ENCODE data around the gene NLRC3.
A peak's percentile ranks its signal among the peaks of the same experiment; 100 is the strongest.

Gene NLRC3

DNA sequence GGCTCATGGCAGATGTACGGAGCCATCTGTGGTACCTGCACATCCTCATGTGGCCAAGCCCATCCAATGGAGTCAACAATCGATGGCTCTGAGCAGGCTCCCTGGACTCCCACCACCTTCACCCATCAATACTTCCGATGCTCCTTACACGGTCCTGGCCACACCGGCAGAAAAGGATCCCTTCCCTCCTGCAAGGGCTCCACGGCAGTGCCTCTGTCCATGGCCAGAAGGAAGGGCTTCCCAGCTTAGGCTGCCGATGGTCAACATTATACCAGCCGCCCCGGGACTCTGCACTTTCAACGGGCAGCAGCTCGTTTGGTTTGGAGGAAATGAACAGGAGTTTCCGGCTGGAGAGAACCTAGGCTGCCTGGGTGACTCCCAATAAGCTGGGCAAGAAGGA, 21.0 kb upstream of the NLRC3 start:
- no peak for DNase-seq (ENCODE audit: low read depth, low spot score)

DNA sequence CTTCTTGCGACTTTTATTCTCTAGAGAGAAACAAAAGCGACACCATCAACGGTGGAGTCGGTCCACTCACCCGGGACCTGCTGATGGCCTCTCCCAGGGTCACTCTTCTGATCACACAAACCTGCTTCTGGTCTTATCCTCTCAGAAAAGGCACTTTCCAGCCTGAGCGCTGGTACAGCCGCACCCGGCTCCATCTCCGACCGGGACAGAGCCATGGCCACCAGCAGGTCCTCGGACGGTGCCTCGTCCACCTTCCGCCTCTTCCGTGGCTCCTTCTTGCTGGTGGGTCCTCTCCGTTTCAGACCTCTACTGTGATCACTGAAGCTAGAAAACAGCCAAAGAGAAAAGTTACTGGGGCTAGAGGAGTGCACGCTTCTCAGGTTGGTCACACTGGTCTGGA, 20.5 kb upstream of the NLRC3 start:
- no peak for DNase-seq (ENCODE audit: low read depth, low spot score)

DNA sequence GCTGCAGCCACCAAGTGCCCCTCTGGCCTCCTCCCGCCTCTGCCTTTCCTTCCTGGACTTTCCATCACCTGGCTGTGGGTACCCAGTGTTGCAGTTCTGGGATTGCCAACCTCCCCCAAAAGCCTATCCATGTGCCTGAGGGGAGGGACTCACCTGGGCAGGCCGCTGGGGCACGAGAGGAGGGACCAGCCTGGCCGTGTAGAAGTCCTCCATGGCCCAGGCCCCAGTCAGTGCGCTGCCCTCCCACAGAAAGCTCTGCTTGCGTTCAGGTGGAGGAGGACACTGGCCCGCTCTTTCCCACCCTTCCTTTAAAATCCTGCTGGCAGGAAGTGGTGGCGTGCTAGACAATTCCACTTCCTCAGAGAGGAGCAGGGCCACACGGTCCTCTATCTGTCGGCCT, 20.0 kb upstream of the NLRC3 start:
- DNase-seq (ENCODE audit: low read depth, low spot score): no peak

DNA sequence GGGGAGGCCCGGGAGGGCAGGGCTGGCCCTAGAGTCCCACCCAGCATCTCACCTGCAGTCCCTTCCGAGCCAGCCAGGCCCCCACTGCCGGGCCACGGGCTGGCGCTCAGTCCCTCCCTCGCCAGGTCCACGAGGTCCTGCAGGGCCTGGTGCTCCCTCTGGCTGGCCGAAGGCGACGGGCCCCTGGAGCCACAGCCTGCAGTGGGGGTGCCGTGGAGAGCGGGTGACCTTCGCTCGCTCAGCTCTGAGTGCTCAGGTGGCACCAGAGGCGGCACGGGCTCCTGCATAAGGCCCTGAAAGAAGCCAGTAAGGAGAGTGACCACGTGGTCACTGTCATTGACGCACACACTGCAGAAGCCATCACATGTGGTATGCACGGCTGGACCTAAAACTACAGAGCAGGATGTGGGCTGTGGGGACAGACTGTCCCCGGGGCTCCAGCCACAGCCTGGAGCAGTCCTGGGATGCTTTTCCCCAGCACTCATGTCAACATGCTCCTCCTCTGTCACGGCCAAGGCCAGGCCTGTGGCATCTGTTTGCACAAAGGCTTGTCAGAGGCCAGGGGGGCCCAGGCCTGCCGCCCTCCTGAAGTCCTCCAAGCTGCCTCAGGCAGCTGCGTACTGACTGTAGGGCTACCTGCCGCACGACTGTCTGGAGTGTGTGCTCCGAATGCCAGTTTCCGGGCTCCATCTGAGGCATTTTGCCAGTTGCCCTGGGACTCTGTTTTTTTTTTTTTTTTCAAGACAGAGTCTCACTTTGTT, 19.1 kb upstream of the NLRC3 start:
- DNase-seq (ENCODE audit: low read depth, low spot score): no peak

DNA sequence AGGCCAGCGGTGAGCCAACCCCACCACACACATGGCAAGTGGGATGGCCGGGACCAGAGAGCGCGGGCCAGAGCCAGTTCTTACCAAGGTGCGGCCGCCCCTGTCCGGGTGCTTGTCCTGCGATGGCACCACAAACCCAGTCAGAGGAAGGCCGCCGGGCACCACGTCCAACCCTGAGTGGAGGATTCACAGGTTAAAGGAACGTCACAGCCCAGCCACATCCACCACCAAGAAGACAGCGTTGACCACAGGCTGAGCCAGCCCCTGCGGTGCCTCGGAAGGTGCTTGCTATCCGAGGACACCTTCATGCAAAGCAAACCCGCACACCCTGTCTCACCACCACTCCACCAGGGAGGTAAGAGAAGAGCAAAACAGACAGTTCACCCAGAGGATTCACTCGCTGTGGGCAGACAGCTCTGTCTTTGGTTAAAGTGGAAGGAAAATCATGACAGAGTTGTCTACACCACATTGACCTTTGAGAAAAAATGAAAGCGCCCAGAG, 18.4 kb upstream of the NLRC3 start:
- DNase-seq (ENCODE audit: low read depth, low spot score): no peak

DNA sequence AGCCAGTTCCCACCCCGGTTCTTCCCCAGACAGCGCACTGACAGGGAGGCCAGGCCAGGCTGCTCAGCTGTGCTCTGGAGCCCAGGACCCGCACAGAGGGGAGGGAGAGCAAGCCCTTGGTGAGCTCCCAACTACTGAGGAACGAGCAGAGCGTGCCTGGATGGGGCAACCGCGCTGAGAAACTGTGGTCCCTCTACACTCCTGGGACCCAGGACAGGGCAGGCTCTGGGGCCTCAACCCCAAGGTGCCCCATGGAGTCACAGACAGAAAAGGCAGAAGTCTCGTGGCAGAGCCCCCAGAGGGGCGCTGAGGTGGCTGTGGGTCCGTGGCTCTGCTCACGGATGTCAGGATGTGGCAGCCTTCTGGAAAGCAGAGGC, 17.9 kb upstream of the NLRC3 start:
- DNase-seq (ENCODE audit: low read depth, low spot score): no peak

DNA sequence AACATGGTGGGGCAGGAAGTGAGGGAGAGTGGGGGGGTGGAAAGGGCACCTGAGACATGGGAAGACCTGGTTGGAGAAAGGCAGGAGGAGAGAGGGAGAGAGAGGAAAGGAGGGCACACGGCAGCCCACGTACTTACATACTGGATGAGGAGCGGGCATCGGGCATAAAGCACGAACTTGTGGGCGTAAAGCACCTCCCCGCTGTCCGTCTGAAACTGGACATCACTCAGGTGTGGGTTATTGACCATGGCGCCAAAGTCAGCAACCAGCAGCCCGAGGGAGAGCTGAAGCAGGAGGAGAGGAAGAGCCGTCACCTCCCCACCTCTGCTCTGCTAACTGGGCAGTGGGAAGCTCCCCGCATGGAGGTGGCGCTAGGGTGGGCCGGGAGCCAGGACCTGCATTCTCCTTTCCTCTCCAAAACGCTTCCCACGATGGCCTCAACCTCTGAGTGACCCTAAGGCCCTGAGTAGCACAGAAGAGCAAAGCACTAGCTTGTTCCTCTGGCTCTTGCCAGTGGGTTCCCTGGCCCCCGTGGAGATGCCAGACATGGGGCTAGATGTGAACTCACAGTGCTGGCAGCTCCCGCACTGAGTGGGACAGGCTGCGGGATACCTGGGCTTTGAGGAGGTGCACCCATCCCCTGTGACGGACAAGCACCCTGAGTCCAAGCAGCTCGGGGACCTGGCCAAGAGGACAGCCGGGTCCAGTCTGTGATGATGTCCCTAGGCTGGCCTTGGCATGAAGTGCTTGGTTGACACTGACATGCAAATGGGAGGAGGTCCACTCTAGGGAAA, 17.3 kb upstream of the NLRC3 start:
- no peak for DNase-seq (ENCODE audit: low read depth, low spot score)

DNA sequence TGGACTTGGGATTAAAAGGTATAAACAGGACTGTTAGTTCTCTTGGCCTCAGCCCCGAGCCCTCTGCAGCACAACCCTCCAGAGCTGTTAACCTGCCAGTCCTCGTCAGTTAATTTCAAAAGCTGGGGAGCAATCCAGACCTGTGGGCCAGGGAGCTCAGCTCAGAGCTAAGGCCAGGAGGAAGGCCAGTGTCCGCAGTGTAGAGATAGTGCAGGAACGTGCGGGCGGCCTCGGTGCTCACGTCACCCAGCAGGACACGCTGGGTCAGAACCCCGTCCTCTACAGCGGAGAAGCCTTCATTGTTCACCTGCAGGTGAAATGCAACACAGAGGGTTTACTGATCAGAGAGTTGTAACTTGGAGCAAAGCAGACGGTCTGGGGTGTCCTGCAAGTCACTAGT, 15.4 kb upstream of the NLRC3 start:
- DNase-seq (ENCODE audit: low read depth, low spot score): no peak

DNA sequence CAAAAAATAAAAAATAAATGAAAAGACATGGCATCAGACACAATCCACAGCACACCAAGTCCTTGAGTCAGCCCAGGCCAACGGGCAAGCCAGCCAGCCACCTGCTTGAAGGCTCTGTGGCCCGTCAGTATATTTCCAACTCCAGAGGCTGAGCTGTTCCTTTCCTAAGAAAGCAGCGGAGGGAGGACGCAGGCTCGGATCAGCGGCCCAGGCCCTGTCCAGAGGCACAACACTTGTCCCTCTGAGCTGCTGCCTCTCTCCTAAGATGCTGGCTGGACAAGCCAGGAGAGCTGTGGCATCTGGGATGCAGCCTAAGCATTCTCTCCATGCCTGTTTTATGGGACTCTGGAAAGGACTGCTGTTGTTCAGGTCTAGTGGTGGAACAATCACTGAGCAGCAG, 14.8 kb upstream of the NLRC3 start:
- no peak for DNase-seq (ENCODE audit: low read depth, low spot score)

DNA sequence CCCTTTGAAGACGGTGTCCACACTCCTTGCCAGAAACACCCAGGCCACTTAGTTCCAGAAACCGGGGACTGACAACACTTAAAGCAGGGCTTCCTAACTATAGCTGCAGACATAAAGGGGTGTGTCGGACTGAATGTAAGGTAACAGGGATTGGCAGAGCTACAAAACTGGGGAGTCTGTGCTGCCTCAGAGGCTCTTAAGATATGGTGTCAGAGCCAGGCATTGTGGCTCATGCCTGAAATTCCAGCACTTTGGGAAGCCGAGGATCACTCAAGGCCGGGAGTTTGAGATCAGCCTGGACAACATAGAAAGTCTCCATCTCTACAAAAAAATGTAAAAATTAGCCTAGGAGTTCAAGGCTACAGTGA, 14.2 kb upstream of the NLRC3 start:
- no peak for DNase-seq (ENCODE audit: low read depth, low spot score)

DNA sequence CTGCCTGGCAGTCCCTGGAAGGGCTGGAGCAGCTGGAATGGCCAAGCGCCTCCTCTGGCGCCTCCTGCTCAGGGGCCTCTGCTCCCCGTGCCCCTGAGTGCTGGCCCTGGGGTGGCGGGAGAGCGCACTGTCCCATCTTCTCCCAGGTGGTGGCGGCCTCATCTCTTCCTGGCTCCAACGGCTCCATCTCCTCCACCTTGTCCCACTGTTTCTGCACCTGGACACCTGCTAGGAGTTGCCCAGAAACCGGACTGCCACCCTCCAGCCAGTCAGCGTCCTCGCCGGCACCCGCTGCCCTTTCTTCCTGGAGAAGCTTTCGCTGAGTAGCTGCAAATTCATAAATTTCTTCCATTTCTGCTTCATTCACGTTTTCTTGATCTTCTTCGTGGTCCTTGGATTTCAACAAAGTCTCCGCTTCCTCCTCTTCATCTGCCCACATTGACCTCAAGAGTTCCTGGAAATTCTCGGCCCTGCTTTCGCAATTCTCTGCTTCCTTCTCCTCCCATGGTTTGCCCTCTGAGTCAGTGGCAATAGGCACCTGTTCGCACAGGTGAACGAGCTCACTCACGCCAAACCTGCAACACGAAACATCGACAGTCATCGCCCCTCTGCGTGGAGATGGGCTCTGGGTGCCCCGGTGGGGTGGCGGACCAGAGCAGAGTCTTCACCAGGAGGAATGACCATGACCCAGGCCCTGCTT, 13.7 kb upstream of the NLRC3 start:
- DNase-seq (ENCODE audit: low read depth, low spot score): no peak

DNA sequence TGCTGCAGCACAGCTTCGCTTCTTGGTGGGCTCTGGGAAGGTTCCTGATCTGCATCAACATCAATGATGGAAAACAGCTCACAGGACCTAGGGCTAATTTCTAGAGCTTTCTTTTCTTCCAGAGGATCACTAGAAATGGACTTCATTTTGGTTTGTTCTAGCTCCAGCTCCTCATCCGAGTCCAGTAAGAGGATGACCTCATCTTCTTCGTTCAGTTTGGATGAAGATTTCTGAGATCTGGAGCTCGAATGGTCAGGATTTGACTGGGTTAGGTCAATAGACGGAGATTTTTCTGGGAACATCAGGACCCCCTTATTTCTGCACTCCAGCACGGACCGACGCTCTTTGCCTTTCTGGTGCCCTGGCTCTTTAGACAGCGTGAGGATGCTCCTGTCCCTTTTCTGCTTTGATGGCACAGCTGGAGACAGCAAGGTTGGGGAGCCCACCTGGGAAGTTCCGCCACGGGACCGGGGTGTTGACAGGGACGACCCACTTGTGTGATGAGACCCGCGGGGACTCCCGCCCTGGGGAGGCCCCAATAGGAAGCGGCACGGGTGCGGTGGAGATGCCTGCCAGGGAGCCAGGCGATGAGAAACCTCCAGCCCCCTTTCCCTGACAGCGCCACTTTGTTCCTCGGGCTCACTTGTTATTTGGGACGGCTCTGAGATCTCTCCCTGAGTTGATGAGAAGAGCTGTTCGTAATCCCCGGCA, 12.9 kb upstream of the NLRC3 start:
- DNase-seq (ENCODE audit: low read depth, low spot score): no peak

DNA sequence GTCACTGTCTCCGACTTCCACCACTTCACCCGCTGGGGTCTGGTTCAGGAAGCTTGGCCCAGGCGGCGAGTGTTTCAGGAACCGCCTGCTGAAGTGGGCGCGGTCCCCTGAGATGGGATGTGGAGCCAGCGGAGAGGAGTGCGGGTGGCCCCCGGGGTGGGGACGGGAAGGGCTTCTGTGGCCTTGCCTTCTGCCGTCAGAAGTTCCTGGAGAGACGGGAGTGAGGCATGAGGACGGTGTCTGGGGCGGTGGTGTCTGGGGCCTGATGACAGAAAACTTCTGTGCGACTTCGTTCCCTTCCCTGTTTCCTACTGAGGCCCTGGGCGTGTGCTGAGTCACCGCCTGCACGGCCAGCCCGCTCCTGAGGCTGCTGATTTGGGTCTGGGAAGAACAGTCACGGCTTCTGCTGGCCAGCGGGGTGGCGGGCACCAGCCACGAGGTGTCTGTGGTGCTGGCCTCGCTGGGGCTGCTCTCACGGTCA, 12.3 kb upstream of the NLRC3 start:
- DNase-seq (ENCODE audit: low read depth, low spot score): peak; percentile 75

DNA sequence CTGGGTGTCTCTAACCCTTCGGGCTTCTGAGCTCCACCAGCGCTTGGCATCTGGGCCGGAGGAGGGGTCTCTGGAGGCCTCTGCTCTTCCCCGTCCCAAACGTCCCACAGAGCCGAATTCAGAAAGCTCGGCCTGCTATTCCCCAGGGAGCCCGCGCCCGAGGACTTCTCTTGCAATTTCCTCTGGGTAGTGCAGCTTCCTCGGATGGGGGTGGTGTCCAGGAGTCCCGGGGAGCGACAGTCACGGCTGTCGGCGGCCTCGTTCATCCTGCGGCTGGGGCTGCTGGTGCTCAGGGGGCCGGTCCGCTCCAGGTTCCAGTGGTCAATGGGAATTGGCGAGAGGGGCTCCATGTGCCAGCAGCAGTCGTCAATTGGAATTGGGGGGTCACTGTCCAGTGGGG, 11.8 kb upstream of the NLRC3 start:
- no peak for DNase-seq (ENCODE audit: low read depth, low spot score)

DNA sequence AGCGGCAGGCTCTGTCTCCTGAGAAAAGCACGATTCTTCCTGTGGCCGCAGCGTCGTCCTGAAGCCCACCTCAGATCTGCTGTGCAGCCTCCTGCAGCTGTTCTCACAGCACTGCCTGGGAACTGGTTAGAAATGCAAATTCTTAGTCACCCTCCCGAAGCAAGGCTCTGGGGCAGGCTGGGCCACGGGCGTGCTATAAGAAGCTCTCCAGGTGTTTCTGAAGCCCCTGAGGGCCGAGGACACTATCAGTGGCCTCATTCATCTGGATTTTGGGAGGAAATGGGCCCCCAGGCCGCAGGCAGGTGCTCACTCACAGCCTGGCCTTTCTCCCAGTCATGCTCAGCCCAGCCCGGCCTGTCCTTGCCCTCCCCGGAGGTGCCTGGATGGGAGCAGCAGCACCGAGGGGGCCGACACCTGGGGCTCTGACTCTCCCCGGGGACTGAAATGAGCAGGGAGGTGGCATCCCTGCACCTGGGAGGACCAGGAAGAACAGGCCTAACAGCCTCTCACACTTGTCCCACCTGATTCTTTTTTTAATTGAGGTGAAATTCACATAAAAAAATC, 10.4 kb upstream of the NLRC3 start:
- peak; percentile 87 for DNase-seq (ENCODE audit: low read depth, low spot score)

DNA sequence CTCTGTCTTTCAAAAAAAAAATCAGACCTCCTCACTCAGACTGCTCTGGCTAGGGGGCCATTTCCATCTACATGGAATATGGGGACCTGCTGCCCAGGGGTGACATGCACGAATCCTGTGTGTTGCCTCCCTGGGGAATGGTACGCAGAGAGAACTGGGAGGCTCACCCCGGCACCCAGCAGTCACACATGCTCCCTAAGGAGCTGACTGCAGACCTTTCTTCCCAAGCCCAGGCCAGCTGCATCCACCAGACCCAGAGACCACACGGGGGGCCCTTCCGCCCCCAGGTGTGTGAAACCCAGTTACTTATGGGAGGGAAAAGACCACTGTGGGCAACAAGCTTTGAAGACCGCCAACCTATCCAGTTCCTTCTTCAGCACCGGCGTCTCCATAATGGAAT, 7.2 kb upstream of the NLRC3 start:
- DNase-seq (ENCODE audit: low read depth, low spot score): no peak

DNA sequence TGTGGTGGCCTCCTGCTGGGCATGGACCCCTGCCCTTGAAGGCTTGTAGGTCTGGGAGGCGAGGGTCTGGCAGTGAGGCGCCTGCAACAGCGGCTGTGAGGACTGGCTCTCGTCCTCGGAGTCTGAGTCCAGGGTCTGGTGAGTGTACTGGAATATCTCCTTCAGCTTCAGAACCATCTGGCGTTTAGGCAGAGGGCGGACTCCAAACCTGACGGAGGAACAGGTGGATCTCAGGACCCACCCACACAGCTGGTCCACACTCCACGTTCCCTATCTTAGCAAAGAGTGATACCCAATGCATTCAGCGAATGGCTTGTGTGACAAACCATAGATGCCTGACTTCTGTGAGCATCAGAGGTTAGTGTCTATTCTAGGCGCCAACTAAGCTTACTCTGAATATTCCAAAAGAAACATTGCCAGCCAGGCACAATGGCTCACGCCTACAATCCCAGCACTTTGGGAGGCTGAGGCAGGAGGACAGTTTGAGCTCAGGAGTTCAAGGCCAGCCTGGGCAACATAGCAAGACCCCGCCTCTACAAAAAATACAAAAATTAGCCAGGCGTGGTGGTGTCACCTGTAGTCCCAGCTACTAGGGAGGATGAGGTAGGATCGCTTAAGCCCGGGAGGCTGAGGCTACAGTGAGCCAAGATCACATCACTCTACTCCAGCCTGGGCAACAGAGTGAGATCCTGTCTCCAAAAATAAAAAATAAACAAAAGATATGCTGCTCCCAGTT, 6.3 kb upstream of the NLRC3 start:
- no peak for DNase-seq (ENCODE audit: low read depth, low spot score)

DNA sequence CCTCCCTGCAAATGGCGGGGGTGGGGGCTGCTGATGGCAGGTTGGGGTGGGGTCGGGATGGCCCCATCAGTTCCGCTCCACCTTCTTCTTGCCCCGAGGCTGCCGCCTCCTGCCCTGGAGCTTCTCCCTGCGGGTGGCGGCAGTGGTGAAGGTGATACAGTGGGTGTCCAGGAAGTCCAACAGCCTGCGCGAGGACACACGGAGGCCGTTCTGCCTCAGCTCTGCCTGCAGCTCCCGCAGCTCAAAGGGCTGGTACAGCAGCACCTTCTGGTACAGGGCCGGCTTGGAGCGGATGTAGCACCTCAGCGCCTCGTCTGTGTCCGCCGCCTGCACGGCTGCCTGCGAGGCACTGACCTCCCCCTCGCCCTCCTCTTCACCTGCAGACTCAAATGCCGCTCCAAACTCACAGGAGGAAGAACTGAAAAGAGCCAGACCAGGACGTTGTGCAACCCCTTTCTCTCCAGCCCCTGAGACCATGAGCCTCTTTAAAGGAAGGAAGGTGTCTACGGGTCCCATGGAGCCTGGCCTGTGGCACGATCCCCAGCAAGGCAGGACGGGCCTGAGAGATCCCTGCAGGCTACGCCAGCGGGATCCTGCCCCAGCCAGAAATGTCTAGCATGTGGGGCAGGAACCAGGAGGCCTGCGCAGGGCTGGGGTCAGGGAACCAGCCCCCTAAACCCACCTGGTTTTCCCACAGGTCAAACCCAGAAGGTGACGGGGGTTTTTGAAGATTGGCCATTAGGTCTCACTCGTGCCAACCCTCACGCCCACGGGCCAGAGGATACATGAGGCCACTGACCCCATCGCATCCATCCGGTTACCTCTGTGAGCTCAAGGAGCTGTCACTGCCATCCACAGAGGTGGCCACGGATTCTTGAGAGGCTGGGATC, 5.3 kb upstream of the NLRC3 start:
- no peak for DNase-seq (ENCODE audit: low read depth, low spot score)

DNA sequence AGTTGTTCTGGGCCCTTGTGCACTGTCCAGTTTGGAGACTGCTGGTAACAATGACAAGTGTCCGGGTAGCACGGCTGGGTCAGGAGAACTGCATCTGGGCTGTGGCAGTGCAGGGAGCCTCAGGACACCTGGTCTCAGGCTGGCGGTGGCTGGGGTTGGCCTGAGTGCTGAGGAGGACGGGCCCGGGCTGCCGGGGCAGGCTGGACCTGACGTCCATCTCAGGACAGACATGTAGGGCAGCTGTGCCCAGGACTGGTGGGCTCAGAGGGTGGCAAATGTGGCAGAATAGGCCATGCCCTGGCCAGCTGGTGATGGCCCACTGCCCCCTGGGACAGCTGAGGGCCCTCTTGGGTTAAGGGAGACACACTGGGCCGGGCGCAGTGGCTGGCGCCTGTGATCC, 4.2 kb upstream of the NLRC3 start:
- no peak for DNase-seq (ENCODE audit: low read depth, low spot score)

DNA sequence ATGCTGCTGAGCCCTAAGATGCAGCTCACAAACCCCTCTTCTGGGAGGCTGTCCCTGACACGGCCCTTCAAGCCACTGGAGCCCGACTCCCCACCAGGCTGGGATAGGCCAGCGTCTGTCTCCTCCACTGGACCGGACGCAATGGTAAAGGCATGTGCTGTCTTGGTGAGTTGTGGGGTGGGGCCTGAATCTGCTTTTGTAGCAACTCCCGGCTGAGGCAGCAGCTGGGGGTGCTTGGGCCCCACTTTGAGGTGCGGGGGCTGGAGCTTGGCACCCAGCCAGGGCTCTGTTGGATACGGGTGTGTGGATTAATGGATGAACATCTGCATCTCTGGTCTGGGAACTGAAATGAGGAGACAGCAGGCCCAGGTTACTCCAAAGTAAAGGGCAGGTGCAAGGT, 3.5 kb upstream of the NLRC3 start:
- no peak for DNase-seq (ENCODE audit: low read depth, low spot score)

Data from ELF-1 (cell line).